Fibroblast of lung (primary cell): ENCODE data around the gene TSHZ2.

ENCODE experiments used
- CTCF ChIP-seq, 2 donors: IDR thresholded peaks in 1 of 2; conservative IDR thresholded peaks in 1 of 2; 1 replicate in 1 of 2; 2 replicates in 1 of 2; pipeline ENCODE4 v1.5.1; 2011 to 2012; ENCODE audit warnings: low read length in 2 of 2, control low read depth in 1 of 2, inconsistent platforms in 1 of 2, low read depth in 1 of 2, mild to moderate bottlenecking in 1 of 2
- EZH2 ChIP-seq: IDR thresholded peaks from 2 replicates; pipeline ENCODE4 v1.5.1; 2012; ENCODE audit warnings: low read length, control low read depth, mild to moderate bottlenecking; ENCODE audit errors: missing control alignments

GRCh38 chr20:53490620-53491019, 518.5 kb downstream of the TSHZ2 start:
- TF ChIP-seq EZH2: no peak
- TF ChIP-seq CTCF (conservative IDR thresholded peaks at IDR 0.05 in 1 of 2, IDR thresholded peaks at IDR 0.05 in 1 of 2; ENCODE audit: low read depth in 1 of 2, low read length in 2 of 2): no peak
